ENCODE results near the gene FAM120B.
A peak's percentile ranks its signal among the peaks of the same experiment; 100 is the strongest.

FAM120B gene

GRCh38 chr6:170286246-170286933 is 20.2 kb upstream of the FAM120B start:
- no peak for DNase-seq (ENCODE audit: low read depth)

- DNase-seq (ENCODE audit: low read depth), result no peak
Observed at GRCh38 chr6:170286934-170287265, 19.7 kb upstream of the FAM120B start.

GRCh38 chr6:170287371-170287876 is 19.1 kb upstream of the FAM120B start:
- DNase-seq (ENCODE audit: low read depth), result no peak

- no peak for DNase-seq (ENCODE audit: low read depth)
Observed at GRCh38 chr6:170288091-170288631, 18.4 kb upstream of the FAM120B start.

- DNase-seq (ENCODE audit: low read depth), result no peak
Observed at GRCh38 chr6:170288852-170289179, 17.7 kb upstream of the FAM120B start.

- no peak for DNase-seq (ENCODE audit: low read depth)
Observed at GRCh38 chr6:170289180-170289931, 17.2 kb upstream of the FAM120B start.

- no peak for DNase-seq (ENCODE audit: low read depth)
Observed at GRCh38 chr6:170289951-170290295, 16.6 kb upstream of the FAM120B start.

- DNase-seq (ENCODE audit: low read depth), result no peak
Observed at GRCh38 chr6:170290296-170291128, 16.0 kb upstream of the FAM120B start, which contains the start of gene DLL1. DLL1 (minus strand) TSS chr6:170291078; CDS start chr6:170290139, 939 bp downstream.

- no peak for DNase-seq (ENCODE audit: low read depth)
Observed at GRCh38 chr6:170291271-170292110, 15.1 kb upstream of the FAM120B start.

- DNase-seq (ENCODE audit: low read depth), result no peak
Observed at GRCh38 chr6:170292111-170292406, 14.5 kb upstream of the FAM120B start.

- DNase-seq (ENCODE audit: low read depth), result no peak
Observed at GRCh38 chr6:170292407-170293158, 14.0 kb upstream of the FAM120B start.

GRCh38 chr6:170293341-170294231 is 13.0 kb upstream of the FAM120B start:
- DNase-seq (ENCODE audit: low read depth), result no peak

GRCh38 chr6:170294298-170294730 is 12.2 kb upstream of the FAM120B start:
- no peak for DNase-seq (ENCODE audit: low read depth)

- DNase-seq (ENCODE audit: low read depth), result no peak
Observed at GRCh38 chr6:170294813-170295509, 11.6 kb upstream of the FAM120B start.

GRCh38 chr6:170295510-170296422 is 10.8 kb upstream of the FAM120B start:
- DNase-seq (ENCODE audit: low read depth), result peak; percentile 48

GRCh38 chr6:170296423-170296745 is 10.2 kb upstream of the FAM120B start:
- DNase-seq (ENCODE audit: low read depth), result no peak

- no peak for DNase-seq (ENCODE audit: low read depth)
Observed at GRCh38 chr6:170296746-170297575, 9.6 kb upstream of the FAM120B start.
